GM18508 (cell line): ENCODE results near the gene ABTB2.

ENCODE experiments used
- ATAC-seq: cut with Tn5 transposase; IDR thresholded peaks from one replicate; pipeline ENCODE4 v1.9.1; 2021; ENCODE audit warnings: moderate number of reproducible peaks; ENCODE audit not compliant: insufficient read depth, unreplicated experiment

The ABTB2 gene

DNA sequence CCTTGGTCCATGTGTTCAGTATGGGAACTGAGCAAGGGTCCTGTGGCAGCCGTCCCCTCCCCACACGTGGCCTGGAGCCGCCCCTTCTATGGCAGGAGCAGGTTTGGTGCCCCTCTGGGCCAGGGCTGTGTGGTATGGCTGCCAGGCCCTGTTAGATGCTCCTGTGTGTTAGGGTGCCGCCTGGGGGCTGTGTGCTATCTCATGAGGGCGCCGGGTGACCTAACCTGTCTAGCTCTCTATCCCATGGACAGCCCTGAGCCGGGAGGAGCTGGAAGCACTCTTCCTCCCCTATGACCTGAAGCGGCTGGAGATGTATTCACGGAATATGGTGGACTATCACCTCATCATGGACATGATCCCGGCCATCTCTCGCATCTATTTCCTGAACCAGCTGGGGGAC is 217.7 kb downstream of the ABTB2 start:
- ATAC-seq: no peak

DNA sequence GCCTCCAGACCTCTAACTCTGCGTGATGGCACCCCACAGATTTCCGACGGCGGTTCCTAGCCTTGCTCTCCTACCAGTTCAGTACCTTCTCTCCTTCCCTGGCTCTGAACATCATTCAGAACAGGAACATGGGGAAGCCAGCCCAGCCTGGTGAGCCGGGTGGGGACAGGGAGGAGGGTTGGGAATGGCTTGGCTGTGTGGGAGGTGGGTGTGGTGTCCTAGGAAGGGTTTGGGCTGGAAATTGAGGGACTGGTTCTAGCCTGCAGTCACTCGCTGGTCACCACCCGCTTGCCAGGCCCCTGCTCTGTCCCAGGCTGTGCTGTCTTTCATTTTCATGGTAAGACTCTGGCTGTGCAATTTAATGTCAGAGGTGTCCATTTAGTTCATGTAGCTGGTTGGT is 218.5 kb downstream of the ABTB2 start:
- ATAC-seq: no peak

DNA sequence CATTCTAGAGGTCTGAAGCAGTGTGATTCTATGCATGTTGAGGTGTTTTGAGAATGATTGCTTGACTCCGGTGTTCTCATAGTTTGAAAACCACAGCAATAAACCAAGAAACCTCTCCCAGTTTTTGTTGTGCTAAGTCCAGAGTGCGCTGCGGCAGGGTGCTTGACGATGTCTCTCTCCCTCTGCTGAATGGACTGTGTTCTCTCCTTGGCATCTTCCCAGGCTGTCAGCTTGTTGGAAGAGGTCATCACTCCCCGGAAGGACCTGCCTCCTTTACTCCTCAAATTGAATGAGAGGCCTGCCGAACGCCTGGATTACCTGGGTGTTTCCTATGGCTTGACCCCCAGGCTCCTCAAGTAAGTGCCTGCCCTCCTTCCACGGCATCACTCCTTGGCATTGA is 221.4 kb downstream of the ABTB2 start:
- no peak for ATAC-seq

DNA sequence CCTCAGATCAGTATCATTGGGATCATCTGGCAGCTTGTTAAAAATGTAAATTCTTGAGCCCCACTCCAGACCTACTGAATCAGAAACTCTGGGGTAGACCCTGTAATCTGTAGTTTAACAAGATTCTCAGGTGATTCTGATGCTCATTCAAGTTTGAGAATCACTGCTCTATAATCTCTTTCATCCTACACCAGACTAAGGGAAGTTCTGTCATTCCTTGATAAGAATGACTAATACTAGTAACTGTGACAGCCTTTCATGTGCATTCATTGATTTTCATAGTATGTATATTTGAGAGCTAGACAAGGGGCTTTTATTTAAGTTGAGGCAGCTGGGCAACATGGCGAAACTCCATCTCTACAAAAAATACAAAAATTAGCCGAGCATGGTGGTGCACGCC is 222.4 kb downstream of the ABTB2 start:
- ATAC-seq: no peak

DNA sequence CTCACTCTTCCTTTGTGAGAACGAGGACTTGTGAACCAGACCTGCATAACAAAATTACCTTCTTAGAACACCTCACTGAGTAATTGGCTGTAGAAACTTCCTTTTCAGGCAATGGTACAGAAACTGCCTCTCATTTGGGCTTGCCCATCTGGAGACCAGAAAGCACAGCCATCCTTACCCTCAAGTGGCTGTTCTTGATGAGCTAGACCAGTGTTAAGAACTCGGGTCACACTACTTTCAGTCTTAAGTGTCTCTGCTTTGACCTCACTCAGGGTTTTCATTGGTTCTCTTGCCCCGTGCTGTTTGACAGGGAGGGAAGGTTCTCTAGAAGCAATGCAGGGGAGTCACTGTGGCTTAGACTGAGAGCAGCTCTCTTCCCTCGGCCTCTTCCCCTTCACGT is 223.0 kb downstream of the ABTB2 start:
- peak; percentile 74 for ATAC-seq

DNA sequence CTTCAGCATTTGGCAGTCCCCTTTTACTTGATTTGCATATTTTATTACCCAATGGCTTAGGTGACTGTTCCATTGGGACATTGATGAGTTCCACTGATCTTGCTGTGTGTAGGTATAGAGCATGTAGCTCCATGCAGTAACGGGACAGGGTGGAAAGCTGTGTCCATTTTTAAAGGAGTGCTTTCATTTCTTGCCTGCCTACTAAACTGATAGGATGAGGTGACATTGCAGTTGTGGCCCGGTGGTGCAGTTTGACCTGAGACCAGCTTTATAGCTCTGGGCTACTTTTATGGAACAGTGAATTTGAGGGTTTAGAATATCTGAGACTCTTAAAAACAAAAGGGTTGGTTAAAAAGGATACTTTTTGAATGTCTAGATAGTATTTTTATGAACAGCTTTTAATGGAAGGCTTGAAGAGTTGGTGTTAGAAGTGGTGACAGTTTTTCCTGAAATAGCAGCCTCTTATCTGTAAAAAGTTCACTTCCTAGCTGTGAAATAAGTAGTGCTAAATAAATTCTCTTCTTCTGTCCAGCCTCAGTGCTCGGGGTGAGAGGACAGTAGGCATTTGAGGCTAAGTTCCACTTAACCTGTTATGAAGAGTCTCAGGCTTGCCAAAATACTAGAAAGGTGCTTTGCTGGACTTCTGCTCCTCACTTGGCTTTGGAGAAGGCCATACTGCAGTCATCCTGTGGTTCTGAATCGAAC is 225.4 kb downstream of the ABTB2 start:
- no peak for ATAC-seq

DNA sequence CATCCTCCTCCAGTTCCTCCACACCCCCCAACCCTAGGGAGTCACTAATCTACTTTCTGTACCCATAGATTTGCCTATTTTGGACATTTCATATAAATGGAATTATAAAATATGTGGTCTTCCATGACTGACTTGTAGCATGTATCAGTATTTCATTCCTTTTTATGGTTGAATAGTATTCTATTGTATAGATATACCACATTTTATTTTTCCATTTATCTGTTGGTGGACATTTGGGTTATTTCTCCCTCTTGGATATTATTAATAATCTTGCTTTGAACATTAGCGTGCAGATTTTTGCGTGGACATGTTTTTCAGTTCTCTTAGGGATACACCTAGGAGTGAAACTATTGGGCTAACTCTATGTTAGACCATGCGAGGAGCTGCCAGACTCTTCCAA is 229.0 kb downstream of the ABTB2 start:
- no peak for ATAC-seq

DNA sequence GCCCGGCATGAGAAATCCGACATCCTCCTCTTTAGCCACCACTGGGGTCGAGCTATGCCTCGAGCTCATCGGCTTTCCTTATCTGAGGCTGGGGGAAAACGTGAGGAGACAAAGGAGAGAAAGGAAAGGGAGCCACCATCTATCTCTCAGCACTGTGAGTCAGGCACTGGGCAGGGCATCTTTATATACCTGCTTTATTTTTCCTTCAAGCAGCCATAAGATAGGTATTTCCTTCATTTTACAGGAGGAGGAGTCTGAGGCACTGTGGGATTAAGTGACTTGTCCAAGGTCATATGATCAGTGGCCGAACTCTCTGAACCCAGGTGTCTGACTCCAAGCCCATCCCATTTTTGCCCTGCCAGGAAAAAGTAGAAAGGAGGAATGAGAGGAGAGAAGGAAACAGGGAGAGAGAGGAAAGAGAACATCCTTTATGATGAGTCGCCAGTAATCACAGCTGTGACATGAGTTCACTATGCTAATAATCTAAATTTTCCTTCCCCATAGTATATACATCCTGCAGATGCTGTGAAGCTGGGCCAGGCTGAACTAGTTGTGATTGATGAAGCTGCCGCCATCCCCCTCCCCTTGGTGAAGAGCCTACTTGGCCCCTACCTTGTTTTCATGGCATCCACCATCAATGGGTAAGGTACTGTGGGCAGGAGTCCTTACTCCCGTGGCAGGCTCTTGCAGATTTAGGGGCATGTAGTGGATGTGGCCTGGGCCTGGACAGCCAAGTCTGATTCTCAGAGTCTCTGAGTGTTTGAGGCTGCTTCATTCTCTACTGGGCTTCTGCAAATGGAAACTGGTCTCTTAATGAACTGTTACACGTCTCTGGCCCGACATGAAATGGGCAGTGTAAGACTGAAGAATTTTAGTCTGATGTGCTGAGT is 230.6 kb downstream of the ABTB2 start:
- ATAC-seq: no peak

DNA sequence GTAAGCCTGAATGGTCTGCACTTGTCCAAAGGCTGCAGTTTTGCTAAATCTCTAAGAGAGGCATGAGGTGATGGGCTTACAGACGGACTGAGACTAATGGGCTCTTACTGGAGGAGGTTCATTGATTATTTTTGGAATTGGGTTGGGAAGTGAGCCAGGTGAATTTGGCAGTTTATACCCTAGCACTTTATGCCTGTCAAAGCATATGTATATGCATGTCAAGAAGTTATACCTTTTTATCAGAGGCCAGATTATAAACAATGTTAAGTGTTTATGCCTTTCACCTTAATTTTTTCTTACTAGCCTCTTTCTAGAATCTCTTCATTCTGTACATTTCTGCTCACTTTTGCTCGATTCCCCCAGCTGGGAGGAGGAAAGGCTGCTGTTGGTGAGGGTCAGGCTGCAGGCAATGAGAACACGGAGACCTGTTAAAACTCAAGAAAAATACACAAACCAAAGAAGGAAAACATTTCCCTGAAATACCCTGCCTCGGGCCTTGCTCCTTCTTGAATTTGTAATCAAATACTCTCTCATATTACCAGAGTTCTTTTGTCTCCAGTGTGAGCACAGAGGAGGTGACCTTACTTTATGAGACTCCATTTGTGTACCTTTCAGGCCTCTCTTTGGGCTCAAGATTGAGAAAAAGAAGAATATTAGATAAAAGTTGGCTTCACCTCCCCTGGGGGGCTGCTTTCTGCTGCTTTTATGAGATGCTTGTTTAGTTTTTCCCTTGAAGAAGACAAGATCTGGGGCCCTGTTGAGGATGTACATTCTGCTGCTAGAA is 232.7 kb downstream of the ABTB2 start:
- no peak for ATAC-seq

DNA sequence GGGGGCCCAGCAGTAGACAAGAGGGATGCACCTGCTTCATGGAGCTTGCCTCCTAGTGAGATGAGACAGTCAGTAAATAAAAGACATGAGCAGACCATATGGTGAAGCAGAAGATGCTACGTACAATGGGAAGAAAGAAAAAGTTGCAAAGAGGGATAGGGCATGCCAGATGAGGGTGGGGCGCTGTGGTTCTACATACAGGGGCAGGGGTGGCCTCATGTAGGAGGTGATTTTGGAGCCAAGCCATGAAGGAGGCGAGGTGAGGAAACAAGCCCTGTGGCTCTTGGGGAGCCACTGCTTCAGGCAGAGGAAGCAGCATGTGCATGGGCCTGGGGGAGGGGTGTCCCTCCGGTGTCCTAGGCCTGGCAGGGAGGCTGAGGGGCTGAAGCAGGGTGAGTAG is 237.2 kb downstream of the ABTB2 start:
- no peak for ATAC-seq

DNA sequence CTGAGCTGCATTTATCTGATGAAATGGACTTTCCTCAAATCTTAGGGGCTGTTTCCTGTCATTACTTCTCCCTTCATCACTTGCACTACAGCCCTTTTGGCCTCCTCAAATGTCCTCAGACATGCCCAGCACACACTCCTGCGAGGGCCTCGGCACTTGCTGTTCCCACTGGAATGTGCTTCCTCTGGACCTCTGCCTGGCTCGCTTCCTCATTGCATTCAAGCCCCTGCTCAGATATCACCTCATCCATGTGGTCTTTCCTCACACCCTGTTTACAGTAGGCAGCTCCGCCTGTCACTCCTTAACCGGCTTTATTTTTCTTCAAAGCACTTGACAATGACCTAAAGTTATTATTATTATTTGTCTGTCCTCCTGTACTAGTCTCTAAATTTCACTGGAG is 243.3 kb downstream of the ABTB2 start:
- no peak for ATAC-seq

DNA sequence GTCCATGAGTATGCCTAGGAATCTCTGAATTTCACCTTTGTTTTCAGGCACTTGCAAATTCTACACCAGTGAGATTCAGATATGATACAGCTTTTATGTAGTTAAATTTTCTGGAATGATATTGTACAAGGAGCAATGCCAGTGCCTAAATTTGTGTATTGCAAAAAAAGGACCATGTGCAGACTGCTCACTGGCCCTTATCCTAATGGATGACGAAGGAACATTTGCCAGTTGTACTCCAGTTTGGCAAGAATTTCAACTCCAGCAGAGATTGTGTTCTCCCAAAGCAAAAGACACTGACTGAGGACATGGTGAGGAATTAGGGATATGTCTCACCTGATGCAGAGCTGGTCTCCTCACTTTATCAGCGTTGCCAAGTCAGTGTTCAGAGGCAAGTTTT is 243.8 kb downstream of the ABTB2 start:
- ATAC-seq: no peak

DNA sequence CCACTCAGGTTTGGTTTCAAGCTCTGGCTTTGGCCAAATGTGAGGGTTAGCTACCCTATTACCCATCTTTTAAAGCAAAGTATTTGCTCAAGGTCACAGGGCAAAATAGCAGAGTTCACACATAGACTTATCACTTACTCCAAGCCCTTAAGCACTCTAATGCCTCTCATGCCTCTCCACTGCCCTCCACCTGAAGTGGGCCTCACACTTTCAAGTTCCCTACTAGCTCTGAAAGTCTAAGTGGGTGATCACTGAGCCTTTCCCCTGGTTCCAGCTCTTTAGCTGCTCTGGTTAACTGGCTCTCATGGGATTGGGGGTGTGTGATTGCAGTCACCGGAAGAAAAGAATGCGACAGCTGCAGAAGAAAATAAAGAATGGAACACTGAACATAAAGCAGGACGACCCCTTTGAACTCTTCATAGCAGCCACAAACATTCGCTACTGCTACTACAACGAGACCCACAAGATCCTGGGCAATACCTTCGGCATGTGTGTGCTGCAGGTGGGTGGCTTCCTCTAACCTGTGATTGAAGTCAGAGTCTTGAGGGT is 246.0 kb downstream of the ABTB2 start:
- ATAC-seq: no peak

DNA sequence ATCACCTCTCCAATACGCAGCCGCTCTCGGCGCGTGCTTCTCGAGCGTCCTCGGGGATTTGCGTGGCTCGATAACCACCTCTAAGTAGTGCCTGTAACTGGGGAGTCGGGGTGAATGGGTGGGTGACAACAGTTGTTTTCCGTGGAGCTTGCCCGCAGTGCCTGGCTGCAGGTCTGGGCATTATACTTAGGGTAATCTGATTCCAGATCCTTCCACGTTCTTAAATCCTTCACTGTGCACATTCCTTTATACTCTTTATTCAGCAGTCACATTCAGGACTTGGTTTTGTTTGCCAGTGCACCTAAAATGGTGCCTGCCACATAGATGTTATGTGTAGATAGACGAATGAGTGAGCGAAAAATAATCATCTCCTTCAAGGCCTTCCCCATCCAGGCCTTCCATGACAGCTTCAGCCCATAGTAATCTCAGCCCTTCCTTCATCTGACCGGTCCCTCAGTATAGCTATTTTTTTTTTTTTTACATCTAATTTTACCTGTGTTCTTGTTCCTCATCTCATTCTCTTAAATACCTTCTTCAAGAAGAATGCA is 251.8 kb downstream of the ABTB2 start:
- ATAC-seq: no peak

DNA sequence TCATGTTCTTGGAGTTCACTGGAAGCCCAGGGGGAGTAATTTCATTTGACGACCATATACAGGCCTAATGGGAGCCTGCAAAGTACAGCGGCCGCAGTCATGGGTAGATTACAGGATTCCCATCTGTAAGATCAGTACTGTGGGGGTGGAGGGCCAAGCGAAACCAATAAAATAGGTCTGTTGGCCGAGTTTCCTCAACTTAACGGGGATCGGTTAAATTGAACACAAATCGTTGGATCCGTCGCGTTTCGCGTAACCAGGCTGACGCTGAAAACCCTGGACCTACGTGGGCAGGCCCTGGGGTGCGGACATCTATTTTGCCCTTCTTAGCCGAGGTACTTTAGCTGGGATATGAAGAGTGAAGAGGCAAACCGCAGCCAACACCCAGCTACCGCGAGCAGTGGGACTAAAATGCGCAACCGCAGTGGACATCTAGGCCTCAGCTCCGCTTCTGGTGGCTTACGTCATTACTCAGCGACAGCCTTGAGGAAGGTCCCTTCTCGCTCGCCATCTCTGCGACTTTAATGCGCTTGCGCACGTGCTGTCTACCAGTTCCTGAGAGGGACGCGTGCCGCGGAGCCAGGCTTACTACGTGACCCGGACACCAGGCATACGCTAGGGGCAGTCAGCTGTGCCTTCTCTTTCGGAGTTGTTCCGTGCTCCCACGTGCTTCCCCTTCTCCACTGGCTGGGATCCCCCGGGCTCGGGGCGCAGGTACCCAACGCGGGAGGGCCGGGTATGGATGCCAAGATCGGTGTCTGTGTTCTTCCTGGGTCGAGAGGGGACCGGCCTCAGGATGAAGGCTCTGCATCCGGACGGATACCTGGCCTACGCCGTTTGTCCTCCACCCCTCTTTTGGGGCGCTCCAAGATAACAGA is 252.5 kb downstream of the ABTB2 start, which contains the start of gene NAT10:
NAT10 (plus strand) TSS at position 551 of the 878 bp plus-strand sequence. CDS start 2,597 bp downstream, outside the sequence.
- peak; percentile 82 for ATAC-seq

DNA sequence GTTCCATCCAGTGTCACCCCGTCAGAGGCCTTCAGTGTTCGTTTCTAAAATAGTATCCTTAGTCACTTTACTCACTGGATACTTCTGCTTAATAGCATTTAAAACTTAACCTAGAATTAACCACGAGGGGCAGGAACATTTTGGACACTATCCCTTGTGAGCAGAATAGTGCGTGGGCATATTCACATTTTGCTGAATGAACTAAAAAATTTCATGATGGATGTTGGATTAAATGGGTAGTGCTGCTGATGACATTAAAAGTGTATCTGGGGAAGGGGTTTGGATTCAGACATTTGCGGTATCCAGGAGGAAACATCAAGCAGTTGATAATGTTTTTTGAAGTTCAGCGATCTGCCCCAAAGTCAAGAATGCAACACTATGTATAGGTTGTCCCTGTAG is 253.1 kb downstream of the ABTB2 start:
- ATAC-seq: no peak
